ENCODE data around the gene ATP4B.

Gene ATP4B

GRCh38 chr13:113657851-113658741, at the start of gene ATP4B:
ATP4B (minus strand) TSS chr13:113658198; CDS start chr13:113658144, 54 bp downstream.
- no peak for DNase-seq (ENCODE audit: low read depth in 2 of 2)

- no peak for DNase-seq (ENCODE audit: low read depth in 2 of 2)
Observed at GRCh38 chr13:113672002-113672651, 14.1 kb upstream of the ATP4B start.

GRCh38 chr13:113671066-113672001, 13.3 kb upstream of the ATP4B start:
- no peak for DNase-seq (ENCODE audit: low read depth in 2 of 2)

GRCh38 chr13:113670541-113670940, 12.5 kb upstream of the ATP4B start:
- no peak for DNase-seq (ENCODE audit: low read depth in 2 of 2)

- DNase-seq (ENCODE audit: low read depth in 2 of 2) = no peak
Observed at GRCh38 chr13:113669755-113670341, 11.8 kb upstream of the ATP4B start.

- DNase-seq (ENCODE audit: low read depth in 2 of 2) = no peak
Observed at GRCh38 chr13:113669231-113669754, 11.3 kb upstream of the ATP4B start.

- no peak for DNase-seq (ENCODE audit: low read depth in 2 of 2)
Observed at GRCh38 chr13:113668491-113668971, 10.5 kb upstream of the ATP4B start.

DNA sequence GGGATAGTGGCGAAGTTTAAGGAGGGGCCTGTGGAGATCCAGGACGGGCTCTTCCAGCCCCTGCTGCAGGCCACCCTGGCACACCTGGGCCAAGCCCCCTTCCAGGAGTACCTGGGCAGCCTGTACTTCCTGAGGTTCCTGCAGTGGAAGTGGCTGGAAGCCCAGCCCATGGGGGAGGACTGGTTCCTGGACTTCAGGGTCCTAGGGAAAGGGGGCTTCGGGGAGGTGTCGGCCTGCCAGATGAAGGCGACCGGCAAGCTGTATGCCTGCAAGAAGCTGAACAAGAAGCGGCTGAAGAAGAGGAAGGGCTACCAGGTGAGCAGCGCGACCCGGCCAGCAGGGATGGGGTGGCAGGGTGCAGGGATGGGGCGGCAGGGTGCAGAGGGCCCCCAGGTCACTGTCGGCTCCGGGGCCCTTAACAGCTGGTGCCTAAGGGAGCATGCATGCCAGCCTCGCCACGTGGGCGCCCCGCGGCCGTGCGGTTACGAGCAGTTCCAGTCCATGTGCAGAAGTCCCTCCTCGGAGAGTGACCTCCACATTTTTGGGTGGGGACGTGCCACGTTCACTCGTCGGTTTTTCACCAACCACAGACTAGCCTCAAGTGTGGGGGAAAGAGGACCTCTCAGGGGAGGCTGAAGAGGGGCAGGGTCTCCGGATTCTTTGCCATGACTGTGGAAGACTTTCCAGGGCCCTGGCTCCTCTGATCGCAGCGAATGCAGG, 9.9 kb upstream of the ATP4B start:
- DNase-seq (ENCODE audit: low read depth in 2 of 2) = no peak

DNA sequence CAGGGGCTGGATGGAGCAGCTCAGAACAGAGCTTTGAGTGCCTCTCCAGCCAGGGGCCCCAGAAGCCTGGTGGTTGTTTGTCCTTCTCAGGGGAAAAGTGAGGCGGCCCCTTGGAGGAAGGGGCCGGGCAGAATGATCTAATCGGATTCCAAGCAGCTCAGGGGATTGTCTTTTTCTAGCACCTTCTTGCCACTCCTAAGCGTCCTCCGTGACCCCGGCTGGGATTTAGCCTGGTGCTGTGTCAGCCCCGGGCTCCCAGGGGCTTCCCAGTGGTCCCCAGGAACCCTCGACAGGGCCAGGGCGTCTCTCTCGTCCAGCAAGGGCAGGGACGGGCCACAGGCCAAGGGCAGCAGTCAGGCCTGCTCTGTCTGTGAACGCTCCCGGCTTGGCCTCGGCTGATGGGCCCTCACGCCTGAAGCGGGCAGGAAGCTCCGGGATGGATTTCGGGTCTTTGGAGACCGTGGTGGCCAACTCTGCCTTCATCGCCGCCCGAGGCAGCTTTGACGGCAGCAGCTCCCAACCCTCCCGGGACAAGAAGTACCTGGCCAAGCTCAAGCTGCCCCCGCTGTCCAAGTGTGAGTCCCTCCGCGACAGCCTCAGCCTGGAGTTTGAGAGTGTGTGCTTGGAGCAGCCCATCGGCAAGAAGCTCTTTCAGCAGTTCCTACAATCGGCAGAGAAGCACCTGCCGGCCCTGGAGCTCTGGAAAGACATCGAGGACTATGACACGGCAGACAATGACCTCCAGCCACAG, 9.1 kb upstream of the ATP4B start, which contains the start of gene GRK1:
TSS of gene GRK1 (plus strand) at position 269 of the 751 bp plus-strand sequence. CDS start at position 437, 168 bp downstream.
- DNase-seq (ENCODE audit: low read depth in 2 of 2) = no peak

- DNase-seq (ENCODE audit: low read depth in 2 of 2) = no peak
Observed at GRCh38 chr13:113666329-113666670, 8.3 kb upstream of the ATP4B start.

GRCh38 chr13:113665597-113666328, 7.8 kb upstream of the ATP4B start:
- DNase-seq (ENCODE audit: low read depth in 2 of 2) = no peak

DNA sequence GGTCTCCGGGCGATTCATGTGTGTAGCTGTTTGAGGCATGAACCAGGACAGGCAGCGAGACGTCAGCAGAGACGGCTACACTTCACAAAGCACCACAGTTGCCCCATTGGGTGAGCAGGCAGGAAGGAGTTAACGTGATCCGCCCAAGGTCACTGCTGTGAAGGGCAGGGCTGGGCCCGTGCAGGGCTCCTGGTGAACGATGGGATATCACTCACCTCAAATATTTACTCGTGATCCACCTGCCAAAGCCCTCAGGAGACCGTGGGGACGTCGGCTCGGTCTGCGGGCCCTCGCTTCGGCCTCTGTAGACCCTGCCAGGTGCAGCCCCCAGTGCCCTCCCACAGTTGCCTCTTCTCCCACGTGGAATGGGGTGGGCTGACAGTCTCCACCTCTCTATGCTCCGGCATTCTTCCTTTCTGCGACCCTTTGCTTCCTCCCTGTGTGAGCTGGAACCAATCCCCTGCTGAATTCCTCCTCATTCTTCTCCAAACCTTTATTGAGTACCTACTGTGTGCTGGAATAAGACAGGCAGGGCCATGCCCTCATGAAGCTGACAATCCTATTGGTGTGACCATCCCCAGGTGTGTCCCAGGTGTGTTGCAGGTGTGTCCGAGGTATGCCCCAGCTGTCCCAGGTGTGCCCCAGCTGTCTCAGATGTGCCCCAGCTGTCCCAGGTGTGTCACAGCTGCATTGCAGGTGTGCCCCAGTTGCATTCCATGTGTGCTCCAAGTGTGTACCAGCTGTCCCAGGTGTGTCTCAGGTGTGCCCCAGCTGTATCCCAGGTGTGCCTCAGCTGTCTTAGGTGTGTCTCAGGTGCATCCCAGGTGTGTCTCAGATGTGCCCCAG, 7.0 kb upstream of the ATP4B start:
- no peak for DNase-seq (ENCODE audit: low read depth in 2 of 2)

- no peak for DNase-seq (ENCODE audit: low read depth in 2 of 2)
Observed at GRCh38 chr13:113663934-113664333, 5.9 kb upstream of the ATP4B start.

- DNase-seq (ENCODE audit: low read depth in 2 of 2) = no peak
Observed at GRCh38 chr13:113661509-113661908, 3.5 kb upstream of the ATP4B start.

DNA sequence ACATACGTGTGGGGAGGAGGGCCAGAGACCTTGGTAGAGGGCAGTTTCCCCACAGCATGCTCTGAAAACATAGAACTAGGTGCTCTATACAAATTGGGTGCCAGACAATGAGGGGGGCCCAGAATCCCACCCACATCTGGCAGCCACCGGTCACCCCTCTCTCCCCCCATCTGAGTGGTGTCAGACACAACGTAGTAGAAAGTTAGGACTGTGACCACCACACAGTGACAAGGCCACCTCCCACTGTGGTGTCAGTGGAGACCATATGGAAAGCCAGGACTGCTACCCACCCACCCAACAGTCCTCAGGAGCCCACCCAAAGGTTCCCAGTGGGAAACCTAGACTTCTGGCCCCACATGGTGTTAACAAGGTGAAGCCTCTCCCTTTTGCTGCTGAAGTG, 2.1 kb upstream of the ATP4B start:
- DNase-seq (ENCODE audit: low read depth in 2 of 2) = no peak

DNA sequence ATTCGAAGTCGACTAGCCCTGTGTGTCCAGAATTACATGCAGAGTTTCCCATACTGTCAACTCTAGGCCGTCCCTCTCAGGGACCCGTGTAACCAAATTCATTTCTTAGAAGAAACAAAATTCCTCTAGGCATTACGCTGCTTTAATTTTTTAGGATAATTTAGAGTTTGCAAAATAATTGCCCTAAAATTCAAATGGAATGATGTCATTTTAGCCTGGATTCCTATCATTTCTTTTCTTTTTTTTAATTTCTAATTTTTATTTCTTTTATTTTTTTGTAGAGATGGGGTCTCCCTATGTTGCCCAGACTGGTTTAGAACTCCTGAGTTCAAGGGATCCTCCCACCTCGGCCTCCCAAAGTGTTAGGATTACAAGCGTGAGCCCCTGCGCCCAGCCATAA, 1.3 kb upstream of the ATP4B start:
- no peak for DNase-seq (ENCODE audit: low read depth in 2 of 2)

DNA sequence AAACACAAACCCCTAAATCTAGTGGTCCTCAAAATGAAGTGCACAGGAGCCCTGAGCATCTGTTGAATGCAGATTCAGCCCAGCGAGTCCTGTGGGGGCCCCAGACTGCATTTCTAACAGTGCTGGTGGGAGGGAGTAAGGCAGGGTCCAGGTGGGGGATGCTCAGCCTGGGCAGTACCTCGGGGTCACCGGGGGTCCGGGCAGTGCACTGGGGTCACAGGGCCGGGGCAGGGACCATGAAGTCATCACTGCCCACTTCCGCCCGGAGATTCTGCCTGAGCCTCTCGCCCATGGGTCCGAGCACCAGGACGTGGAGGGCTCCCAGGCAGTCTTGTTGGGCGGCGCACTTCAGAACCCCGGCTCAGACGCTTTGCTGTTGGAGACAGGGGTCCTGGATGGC, 838 bp upstream of the ATP4B start:
- no peak for DNase-seq (ENCODE audit: low read depth in 2 of 2)

All from stimulated activated CD4-positive, alpha-beta T cell treated with anti-CD3 and anti-CD28 coated beads, Interleukin-4, amount 100 ng/mL, for 48 hours (primary cell).